ENCODE measurements around the gene HSD17B1.

DNA sequence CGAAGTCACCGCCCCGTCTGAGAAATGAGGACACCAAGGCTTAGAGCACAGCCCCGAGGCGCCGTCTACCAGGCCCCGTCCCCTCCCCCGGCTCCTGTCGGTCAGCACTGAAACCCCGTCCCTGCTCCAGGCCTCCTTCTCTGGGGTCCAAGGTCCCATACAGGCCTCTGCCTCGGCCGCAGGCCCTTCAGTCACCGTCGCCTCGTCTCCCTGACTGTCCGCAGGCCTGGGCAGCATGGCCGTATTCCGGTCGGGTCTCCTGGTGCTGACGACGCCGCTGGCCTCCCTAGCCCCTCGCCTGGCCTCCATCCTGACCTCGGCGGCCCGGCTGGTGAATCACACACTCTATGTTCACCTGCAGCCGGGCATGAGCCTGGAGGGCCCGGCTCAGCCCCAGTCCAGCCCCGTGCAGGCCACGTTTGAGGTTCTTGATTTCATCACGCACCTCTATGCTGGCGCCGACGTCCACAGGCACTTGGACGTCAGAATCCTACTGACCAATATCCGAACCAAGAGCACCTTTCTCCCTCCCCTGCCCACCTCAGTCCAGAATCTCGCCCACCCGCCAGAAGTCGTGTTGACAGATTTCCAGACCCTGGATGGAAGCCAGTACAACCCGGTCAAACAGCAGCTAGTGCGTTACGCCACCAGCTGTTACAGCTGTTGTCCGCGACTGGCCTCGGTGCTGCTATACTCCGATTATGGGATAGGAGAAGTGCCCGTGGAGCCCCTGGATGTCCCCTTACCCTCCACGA, 9.8 kb downstream of the HSD17B1 start:
- TF ChIP-seq SP1 (CRISPR knock-in tag; conservative IDR thresholded peaks at IDR 0.05) (no peak; the same call in 1 of the 2 replicates), FOXP1 (CRISPR knock-in tag; IDR thresholded peaks at IDR 0.05; ENCODE audit: borderline replicate concordance) (no peak), ZNF317 (CRISPR knock-in tag; IDR thresholded peaks at IDR 0.05; ENCODE audit: borderline replicate concordance, low read depth) (no peak), KAT7 (CRISPR knock-in tag; IDR thresholded peaks at IDR 0.05; ENCODE audit: borderline replicate concordance) (no peak), ZNF263 (CRISPR knock-in tag; IDR thresholded peaks at IDR 0.05; ENCODE audit: low read depth) (no peak), FOXJ3 (CRISPR knock-in tag; IDR thresholded peaks at IDR 0.05; ENCODE audit: borderline replicate concordance) (no peak), ESRRA (CRISPR knock-in tag; IDR thresholded peaks at IDR 0.05; ENCODE audit: borderline replicate concordance) (no peak), ELF4 (CRISPR knock-in tag; IDR thresholded peaks at IDR 0.05; ENCODE audit: low read depth) (no peak)
- TF ChIP-seq, protein P1, sequence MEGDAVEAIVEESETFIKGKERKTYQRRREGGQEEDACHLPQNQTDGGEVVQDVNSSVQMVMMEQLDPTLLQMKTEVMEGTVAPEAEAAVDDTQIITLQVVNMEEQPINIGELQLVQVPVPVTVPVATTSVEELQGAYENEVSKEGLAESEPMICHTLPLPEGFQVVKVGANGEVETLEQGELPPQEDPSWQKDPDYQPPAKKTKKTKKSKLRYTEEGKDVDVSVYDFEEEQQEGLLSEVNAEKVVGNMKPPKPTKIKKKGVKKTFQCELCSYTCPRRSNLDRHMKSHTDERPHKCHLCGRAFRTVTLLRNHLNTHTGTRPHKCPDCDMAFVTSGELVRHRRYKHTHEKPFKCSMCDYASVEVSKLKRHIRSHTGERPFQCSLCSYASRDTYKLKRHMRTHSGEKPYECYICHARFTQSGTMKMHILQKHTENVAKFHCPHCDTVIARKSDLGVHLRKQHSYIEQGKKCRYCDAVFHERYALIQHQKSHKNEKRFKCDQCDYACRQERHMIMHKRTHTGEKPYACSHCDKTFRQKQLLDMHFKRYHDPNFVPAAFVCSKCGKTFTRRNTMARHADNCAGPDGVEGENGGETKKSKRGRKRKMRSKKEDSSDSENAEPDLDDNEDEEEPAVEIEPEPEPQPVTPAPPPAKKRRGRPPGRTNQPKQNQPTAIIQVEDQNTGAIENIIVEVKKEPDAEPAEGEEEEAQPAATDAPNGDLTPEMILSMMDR (IDR thresholded peaks at IDR 0.05), result no peak
- TF ChIP-seq, protein P2, sequence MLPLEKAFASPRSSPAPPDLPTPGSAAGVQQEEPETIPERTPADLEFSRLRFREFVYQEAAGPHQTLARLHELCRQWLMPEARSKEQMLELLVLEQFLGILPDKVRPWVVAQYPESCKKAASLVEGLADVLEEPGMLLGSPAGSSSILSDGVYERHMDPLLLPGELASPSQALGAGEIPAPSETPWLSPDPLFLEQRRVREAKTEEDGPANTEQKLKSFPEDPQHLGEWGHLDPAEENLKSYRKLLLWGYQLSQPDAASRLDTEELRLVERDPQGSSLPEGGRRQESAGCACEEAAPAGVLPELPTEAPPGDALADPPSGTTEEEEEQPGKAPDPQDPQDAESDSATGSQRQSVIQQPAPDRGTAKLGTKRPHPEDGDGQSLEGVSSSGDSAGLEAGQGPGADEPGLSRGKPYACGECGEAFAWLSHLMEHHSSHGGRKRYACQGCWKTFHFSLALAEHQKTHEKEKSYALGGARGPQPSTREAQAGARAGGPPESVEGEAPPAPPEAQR (CRISPR knock-in tag; IDR thresholded peaks at IDR 0.05), result no peak
- TF ChIP-seq, protein P3, sequence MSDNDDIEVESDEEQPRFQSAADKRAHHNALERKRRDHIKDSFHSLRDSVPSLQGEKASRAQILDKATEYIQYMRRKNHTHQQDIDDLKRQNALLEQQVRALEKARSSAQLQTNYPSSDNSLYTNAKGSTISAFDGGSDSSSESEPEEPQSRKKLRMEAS (CRISPR knock-in tag; IDR thresholded peaks at IDR 0.05), result no peak
- TF ChIP-seq, protein P4, sequence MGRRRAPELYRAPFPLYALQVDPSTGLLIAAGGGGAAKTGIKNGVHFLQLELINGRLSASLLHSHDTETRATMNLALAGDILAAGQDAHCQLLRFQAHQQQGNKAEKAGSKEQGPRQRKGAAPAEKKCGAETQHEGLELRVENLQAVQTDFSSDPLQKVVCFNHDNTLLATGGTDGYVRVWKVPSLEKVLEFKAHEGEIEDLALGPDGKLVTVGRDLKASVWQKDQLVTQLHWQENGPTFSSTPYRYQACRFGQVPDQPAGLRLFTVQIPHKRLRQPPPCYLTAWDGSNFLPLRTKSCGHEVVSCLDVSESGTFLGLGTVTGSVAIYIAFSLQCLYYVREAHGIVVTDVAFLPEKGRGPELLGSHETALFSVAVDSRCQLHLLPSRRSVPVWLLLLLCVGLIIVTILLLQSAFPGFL (CRISPR knock-in tag; IDR thresholded peaks at IDR 0.05; ENCODE audit: borderline replicate concordance), result no peak
- TF ChIP-seq, protein P5, sequence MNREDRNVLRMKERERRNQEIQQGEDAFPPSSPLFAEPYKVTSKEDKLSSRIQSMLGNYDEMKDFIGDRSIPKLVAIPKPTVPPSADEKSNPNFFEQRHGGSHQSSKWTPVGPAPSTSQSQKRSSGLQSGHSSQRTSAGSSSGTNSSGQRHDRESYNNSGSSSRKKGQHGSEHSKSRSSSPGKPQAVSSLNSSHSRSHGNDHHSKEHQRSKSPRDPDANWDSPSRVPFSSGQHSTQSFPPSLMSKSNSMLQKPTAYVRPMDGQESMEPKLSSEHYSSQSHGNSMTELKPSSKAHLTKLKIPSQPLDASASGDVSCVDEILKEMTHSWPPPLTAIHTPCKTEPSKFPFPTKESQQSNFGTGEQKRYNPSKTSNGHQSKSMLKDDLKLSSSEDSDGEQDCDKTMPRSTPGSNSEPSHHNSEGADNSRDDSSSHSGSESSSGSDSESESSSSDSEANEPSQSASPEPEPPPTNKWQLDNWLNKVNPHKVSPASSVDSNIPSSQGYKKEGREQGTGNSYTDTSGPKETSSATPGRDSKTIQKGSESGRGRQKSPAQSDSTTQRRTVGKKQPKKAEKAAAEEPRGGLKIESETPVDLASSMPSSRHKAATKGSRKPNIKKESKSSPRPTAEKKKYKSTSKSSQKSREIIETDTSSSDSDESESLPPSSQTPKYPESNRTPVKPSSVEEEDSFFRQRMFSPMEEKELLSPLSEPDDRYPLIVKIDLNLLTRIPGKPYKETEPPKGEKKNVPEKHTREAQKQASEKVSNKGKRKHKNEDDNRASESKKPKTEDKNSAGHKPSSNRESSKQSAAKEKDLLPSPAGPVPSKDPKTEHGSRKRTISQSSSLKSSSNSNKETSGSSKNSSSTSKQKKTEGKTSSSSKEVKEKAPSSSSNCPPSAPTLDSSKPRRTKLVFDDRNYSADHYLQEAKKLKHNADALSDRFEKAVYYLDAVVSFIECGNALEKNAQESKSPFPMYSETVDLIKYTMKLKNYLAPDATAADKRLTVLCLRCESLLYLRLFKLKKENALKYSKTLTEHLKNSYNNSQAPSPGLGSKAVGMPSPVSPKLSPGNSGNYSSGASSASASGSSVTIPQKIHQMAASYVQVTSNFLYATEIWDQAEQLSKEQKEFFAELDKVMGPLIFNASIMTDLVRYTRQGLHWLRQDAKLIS (CRISPR knock-in tag; IDR thresholded peaks at IDR 0.05; ENCODE audit: borderline replicate concordance), result no peak
